ENCODE results near the gene SMARCAD1. TPM values are rescaled to one million over a fixed set of nuclear protein-coding genes. Genes with fewer than 3 reads are reported as not detected.

Gene SMARCAD1
- total RNA-seq, 2 donors from 2014 or later: 8.2 to 10.8 TPM

- no peak overlapping the region for H3K4me3 ChIP-seq
- no peak for DNase-seq (ENCODE audit: low spot score)
- no peaks in the 10 kb centered on the region for H3K9me3 ChIP-seq
- no peak overlapping the region for H3K27ac ChIP-seq
- no peaks in the 10 kb centered on the region for H3K36me3 ChIP-seq
- no peaks in the 10 kb centered on the region for H3K27me3 ChIP-seq
- TF ChIP-seq CTCF (IDR thresholded peaks at IDR 0.05): no peak
- no peaks in the 10 kb centered on the region for H3K4me1 ChIP-seq
These were observed 91.1 kb downstream of the SMARCAD1 start for GRCh38 chr4:94298725-94299252.

GRCh38 chr4:94302191-94302590 is 94.5 kb downstream of the SMARCAD1 start:
- no peak for TF ChIP-seq CTCF (IDR thresholded peaks at IDR 0.05)
- H3K36me3 ChIP-seq: no peaks in the 10 kb centered on the region
- peaks cover 0 to 6% of the 10 kb centered on the region in 2 donors for H3K4me1 ChIP-seq
- H3K9me3 ChIP-seq: no peaks in the 10 kb centered on the region
- no peak overlapping the region for H3K27ac ChIP-seq
- DNase-seq (ENCODE audit: low spot score): no peak
- H3K4me3 ChIP-seq: no peak overlapping the region
- no peaks in the 10 kb centered on the region for H3K27me3 ChIP-seq

DNA sequence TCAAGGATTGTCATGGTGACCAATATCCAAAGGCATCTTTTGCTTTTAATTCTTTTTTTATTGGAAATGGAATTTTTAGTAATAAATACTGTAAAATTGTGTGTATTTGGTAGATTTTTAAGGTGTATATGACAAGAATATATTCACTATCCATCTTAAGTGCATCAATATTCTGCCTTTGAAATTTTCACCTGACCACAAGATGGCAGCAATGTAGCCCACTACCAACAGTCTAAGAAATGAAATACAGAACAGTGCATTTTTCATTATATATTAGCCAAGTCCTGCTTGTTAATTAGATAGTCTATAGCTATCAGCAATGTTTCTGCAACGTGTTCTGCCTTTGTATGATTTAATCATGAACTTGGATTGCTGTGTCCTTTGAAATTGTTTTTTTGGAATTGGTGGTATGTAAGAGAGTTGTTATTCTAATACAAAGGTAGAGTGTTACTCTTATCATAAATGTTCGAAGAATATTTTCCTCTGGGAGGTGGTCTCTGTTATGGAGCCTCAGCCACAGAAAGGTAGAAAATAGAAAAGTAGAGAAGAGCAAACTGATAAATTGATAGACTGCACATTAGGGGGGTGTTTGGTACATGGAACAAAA is 96.8 kb downstream of the SMARCAD1 start:
- Histone ChIP-seq H3K4me1 (peaks cover 0 to 6% of the 10 kb centered on the region in 2 donors), H3K27me3 (no peaks in the 10 kb centered on the region), H3K36me3 (no peaks in the 10 kb centered on the region), H3K27ac (no peak overlapping the region), H3K9me3 (no peaks in the 10 kb centered on the region), H3K4me3 (no peak overlapping the region)
- DNase-seq (ENCODE audit: low spot score): no peak
- peak; percentile 46 to 67 for TF ChIP-seq CTCF (IDR thresholded peaks at IDR 0.05)

GRCh38 chr4:94305466-94306225 is 98.0 kb downstream of the SMARCAD1 start:
- H3K4me1 ChIP-seq: peaks cover 0 to 6% of the 10 kb centered on the region in 2 donors
- H3K9me3 ChIP-seq: no peaks in the 10 kb centered on the region
- TF ChIP-seq CTCF (IDR thresholded peaks at IDR 0.05): no peak
- H3K36me3 ChIP-seq: no peaks in the 10 kb centered on the region
- no peak overlapping the region for H3K4me3 ChIP-seq
- H3K27ac ChIP-seq: no peak overlapping the region
- no peaks in the 10 kb centered on the region for H3K27me3 ChIP-seq
- no peak for DNase-seq (ENCODE audit: low spot score)

DNA sequence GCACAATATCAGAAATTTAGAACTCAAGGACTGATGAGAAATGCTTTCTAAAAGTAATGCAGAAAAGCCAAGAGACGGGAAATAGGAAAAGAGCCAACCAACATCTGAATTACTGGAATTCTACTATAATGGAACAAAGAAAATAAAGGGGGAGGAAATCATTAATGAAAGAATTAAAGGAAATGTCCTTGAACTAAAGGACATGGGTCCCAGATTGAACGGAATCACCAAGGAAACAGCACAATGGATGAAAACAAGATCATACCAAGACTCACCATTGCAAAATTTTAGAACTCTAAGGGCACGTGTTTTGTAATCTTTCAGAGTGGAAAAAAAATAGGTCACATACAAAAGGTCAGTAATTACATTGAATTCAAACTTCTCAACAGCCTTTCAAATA is 99.0 kb downstream of the SMARCAD1 start:
- Histone ChIP-seq H3K27ac (no peak overlapping the region), H3K36me3 (no peaks in the 10 kb centered on the region)
- TF ChIP-seq CTCF (IDR thresholded peaks at IDR 0.05): no peak

More for the DNA sequence above, 99.0 kb downstream of the SMARCAD1 start:
- peaks cover 0 to 6% of the 10 kb centered on the region in 2 donors for H3K4me1 ChIP-seq
- no peak for DNase-seq (ENCODE audit: low spot score)
- H3K4me3 ChIP-seq: no peak overlapping the region
- no peaks in the 10 kb centered on the region for H3K27me3 ChIP-seq
- no peaks in the 10 kb centered on the region for H3K9me3 ChIP-seq

Measured in right atrium auricular region (tissue), 2 donors.